Osteoblast (primary cell): Measurements from ENCODE around the gene CYP4B1. TPM values are rescaled to one million over a fixed set of nuclear protein-coding genes. Genes with fewer than 3 reads are reported as not detected.

Source experiments
- DNase-seq: peaks from one replicate; pipeline ENCODE4 v3.0.0; 2011; ENCODE audit warnings: low spot score, mixed read lengths; ENCODE audit not compliant: insufficient read length; ENCODE audit errors: missing footprints
- H2AFZ ChIP-seq: 2 replicates; pipeline ENCODE4 v1.6.0; 2011; ENCODE audit warnings: mild to moderate bottlenecking, low read length
- H3K27ac ChIP-seq: 2 replicates; pipeline ENCODE4 v1.5.1; 2011; ENCODE audit warnings: mild to moderate bottlenecking, low read depth, low read length, moderate library complexity
- H3K27me3 ChIP-seq: 2 replicates; pipeline ENCODE4 v1.6.0; 2012; ENCODE audit warnings: mild to moderate bottlenecking, control low read depth, inconsistent platforms, low read length, moderate library complexity; ENCODE audit not compliant: insufficient read depth
- H3K36me3 ChIP-seq: 2 replicates; pipeline ENCODE4 v1.5.1; 2011; ENCODE audit warnings: mild to moderate bottlenecking, low read length, control low read depth, moderate library complexity; ENCODE audit not compliant: insufficient read depth
- H3K4me1 ChIP-seq: 2 replicates; pipeline ENCODE4 v1.5.1; 2011; ENCODE audit warnings: mild to moderate bottlenecking, low read length, control low read depth, moderate library complexity; ENCODE audit not compliant: insufficient read depth
- H3K4me2 ChIP-seq: 2 replicates; pipeline ENCODE4 v1.6.0; 2011; ENCODE audit warnings: mild to moderate bottlenecking, low read length; ENCODE audit not compliant: insufficient read depth
- H3K4me3 ChIP-seq: fragments of 200-600 bp; sonication (generic); 3 replicates; pipeline ENCODE4 v1.5.1; 2012; ENCODE audit warnings: mild to moderate bottlenecking, low read length, inconsistent platforms; ENCODE audit not compliant: insufficient read depth
- H3K79me2 ChIP-seq: 2 replicates; pipeline ENCODE4 v1.6.0; 2012; ENCODE audit warnings: mild to moderate bottlenecking, low read length, control low read depth, inconsistent platforms; ENCODE audit not compliant: insufficient read depth
- H3K9me3 ChIP-seq: 2 replicates; pipeline ENCODE4 v1.5.1; 2011; ENCODE audit warnings: low read depth, low read length, control low read depth
- H4K20me1 ChIP-seq: 2 replicates; pipeline ENCODE4 v1.6.0; 2012; ENCODE audit warnings: mild to moderate bottlenecking, low read length, control low read depth; ENCODE audit not compliant: insufficient read depth
- total RNA-seq: library from RNA; depleted of rRNA; stranded (reverse); fragments of >200 nt; gene quantifications from 2 replicates; pipeline ENCODE4 v1.2.3, GENCODE V29; 2012
- TF ChIP-seq, protein P1 (sequence below): IDR thresholded peaks from 2 replicates; pipeline ENCODE4 v1.5.1; 2011; ENCODE audit warnings: mild to moderate bottlenecking, low read depth, low read length, moderate library complexity; ENCODE audit errors: extremely low read depth

CYP4B1 gene
- total RNA-seq, 1 donor = not detected

DNA sequence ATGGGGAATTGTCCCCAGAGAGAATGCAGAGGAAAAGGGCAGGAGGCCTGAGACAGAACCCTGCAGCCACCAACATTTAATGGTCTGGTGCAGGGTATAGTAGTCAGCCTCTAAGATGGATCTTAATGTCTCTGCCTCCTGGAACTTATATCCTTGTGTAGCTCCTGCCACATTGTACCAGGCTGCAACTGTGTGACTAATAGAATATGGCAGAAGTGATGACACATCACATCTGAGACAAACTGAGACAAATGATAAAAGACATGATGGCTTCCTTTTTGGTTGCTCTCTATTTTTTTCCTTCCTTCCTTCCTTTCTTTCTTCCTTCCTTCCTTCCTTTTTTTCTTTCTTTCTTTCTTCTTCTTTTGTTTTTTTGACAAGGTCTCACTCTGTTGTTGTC lies 37.1 kb upstream of the CYP4B1 start:
- no peak for DNase-seq
- TF ChIP-seq, protein P1, sequence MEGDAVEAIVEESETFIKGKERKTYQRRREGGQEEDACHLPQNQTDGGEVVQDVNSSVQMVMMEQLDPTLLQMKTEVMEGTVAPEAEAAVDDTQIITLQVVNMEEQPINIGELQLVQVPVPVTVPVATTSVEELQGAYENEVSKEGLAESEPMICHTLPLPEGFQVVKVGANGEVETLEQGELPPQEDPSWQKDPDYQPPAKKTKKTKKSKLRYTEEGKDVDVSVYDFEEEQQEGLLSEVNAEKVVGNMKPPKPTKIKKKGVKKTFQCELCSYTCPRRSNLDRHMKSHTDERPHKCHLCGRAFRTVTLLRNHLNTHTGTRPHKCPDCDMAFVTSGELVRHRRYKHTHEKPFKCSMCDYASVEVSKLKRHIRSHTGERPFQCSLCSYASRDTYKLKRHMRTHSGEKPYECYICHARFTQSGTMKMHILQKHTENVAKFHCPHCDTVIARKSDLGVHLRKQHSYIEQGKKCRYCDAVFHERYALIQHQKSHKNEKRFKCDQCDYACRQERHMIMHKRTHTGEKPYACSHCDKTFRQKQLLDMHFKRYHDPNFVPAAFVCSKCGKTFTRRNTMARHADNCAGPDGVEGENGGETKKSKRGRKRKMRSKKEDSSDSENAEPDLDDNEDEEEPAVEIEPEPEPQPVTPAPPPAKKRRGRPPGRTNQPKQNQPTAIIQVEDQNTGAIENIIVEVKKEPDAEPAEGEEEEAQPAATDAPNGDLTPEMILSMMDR = no peak
- H3K4me3 ChIP-seq = no peak overlapping the region
- no peak overlapping the region for H3K27ac ChIP-seq
- H3K9me3 ChIP-seq = no peaks in the 10 kb centered on the region
- H3K27me3 ChIP-seq = no peaks in the 10 kb centered on the region
- H4K20me1 ChIP-seq = no peaks in the 10 kb centered on the region
- no peak overlapping the region for H3K4me2 ChIP-seq
- no peaks in the 10 kb centered on the region for H3K79me2 ChIP-seq
- H3K4me1 ChIP-seq = no peaks in the 10 kb centered on the region
- no peak overlapping the region for H2AFZ ChIP-seq
- H3K36me3 ChIP-seq = no peaks in the 10 kb centered on the region

DNA sequence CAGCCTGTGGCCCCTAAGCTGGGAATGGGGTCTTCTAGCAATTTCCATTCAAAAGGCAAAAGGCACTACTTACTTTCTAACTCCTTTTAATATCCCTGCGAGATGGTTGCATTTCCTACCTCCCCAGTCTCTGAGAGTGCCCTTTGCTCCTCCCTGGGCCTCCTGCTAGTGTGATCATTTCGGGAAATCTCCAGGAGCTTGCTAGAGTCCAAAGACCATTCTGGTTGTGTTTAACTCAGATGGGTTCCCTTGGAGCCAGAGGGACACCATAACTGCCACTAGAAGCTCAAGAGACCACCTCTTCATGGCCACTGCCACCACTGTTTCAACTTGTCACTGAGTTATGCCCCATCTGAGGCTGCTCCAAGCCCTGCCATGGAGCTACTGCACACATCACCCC lies 34.4 kb upstream of the CYP4B1 start:
- no peak for DNase-seq
- H3K9me3 ChIP-seq = no peaks in the 10 kb centered on the region
- TF ChIP-seq, protein P1 = no peak

DNA sequence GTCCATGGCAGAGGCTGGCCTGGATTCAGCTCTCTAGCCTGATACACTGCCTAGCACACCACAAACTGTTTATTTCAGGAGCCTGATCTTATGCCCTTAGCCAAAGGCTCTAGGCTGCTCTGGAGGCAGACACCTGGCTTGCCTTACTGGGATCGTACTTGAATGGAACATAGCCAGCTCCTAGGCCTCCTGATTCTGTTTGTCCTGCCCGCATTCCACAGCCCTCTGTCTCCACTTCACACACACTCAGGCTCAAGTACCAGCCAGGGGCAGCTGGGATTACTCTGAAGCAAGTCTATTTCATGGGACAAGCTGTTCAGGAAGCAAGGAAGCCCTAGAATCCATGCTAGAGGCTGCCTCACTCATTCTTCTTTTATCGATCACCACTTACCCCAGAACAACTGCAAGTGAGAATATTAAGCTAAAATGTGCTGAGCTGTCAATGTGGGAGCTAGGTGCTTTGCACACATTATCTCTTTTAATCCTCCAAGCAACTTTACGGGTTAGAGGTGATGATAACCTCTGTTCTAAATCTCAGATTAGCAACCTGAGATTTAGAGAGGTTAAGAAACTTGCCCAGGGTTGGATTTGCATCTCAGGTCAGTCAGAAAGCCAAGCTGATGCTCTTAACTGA lies 31.1 kb upstream of the CYP4B1 start:
- Histone ChIP-seq H3K27me3 (no peaks in the 10 kb centered on the region), H3K4me3 (no peak overlapping the region), H3K79me2 (no peaks in the 10 kb centered on the region), H3K27ac (no peak overlapping the region), H2AFZ (no peak overlapping the region), H4K20me1 (no peaks in the 10 kb centered on the region), H3K4me2 (no peak overlapping the region), H3K36me3 (no peaks in the 10 kb centered on the region), H3K4me1 (no peaks in the 10 kb centered on the region), H3K9me3 (peaks cover 6% of the 10 kb centered on the region)
- DNase-seq = no peak
- TF ChIP-seq, protein P1 = no peak

More for the DNA sequence above, 34.4 kb upstream of the CYP4B1 start:
- H4K20me1 ChIP-seq = no peaks in the 10 kb centered on the region
- no peaks in the 10 kb centered on the region for H3K4me1 ChIP-seq
- H3K4me3 ChIP-seq = no peak overlapping the region
- H2AFZ ChIP-seq = no peak overlapping the region
- no peaks in the 10 kb centered on the region for H3K79me2 ChIP-seq
- H3K27ac ChIP-seq = no peak overlapping the region
- no peaks in the 10 kb centered on the region for H3K36me3 ChIP-seq
- no peaks in the 10 kb centered on the region for H3K27me3 ChIP-seq
- no peak overlapping the region for H3K4me2 ChIP-seq

DNA sequence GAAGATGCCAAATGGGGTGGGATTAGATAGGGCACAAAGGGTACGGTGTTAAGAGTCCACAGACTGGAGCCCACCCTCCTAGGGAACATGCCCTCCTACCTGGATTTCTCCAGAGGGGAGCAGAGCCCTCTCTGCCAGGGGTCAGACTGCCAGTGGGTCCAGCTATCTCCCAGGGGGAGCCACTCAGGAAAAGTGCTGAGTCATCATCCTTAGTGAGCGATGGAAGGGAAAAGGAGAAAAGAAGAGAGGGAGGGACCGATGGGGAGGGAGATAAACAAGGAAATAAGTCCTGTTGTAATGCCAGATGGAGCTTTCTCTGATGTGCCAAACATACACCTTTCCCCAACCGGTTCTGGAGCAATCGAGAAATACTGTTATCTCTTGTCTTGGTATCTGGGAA lies 30.4 kb upstream of the CYP4B1 start:
- no peak overlapping the region for H3K4me2 ChIP-seq
- no peaks in the 10 kb centered on the region for H3K27me3 ChIP-seq
- DNase-seq = no peak
- no peak overlapping the region for H3K27ac ChIP-seq
- H2AFZ ChIP-seq = no peak overlapping the region
- H3K9me3 ChIP-seq = peaks cover 6% of the 10 kb centered on the region
- H3K4me1 ChIP-seq = no peaks in the 10 kb centered on the region
- no peak overlapping the region for H3K4me3 ChIP-seq
- H3K79me2 ChIP-seq = no peaks in the 10 kb centered on the region
- H3K36me3 ChIP-seq = no peaks in the 10 kb centered on the region
- TF ChIP-seq, protein P1 = no peak
- no peaks in the 10 kb centered on the region for H4K20me1 ChIP-seq
